Fibroblast of skin of right quadriceps (primary cell): ENCODE results near the gene UBR4.

Experiments used
- DNase-seq: peaks from one replicate; pipeline ENCODE4 v3.0.0-alpha.2; 2013

Gene UBR4

GRCh38 chr1:19049128-19049768 is 160.8 kb downstream of the UBR4 start:
- DNase-seq = no peak

DNA sequence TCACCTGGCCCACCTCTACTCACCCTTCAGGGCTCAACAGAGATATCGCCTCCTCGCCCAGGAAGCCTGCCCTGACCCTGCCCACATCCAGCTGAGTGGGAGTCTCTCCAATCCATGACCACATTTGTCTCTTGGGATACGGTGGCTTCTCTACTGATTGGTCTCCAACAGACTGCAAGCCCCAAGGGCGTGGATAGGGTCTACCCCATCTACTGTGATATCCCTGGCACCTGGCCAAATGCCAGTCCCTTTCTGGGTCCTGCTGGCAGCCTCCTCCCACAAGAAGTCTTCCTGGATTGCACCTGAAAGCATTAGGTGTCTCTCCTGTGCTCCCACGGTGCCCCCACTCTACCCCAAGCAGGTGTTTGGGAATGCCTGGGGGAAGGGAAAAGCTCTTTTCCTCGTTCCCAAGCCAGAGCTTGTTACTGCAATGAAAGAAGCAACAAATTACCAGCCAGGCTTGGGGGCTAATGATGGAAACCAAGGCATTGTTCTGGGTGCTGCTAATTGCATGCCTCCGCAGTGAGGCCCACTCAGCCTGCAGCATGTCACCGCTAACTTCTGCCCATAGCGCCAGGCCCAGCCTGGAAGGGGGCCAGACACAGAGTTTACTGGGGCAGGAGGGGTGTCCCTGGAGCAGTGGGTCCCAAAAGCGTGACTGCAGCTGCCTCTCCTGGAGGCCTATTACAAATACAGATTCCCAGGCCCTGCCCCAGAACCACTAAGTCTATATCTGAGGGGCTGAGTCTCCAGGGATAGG is 162.9 kb downstream of the UBR4 start:
- no peak for DNase-seq

DNA sequence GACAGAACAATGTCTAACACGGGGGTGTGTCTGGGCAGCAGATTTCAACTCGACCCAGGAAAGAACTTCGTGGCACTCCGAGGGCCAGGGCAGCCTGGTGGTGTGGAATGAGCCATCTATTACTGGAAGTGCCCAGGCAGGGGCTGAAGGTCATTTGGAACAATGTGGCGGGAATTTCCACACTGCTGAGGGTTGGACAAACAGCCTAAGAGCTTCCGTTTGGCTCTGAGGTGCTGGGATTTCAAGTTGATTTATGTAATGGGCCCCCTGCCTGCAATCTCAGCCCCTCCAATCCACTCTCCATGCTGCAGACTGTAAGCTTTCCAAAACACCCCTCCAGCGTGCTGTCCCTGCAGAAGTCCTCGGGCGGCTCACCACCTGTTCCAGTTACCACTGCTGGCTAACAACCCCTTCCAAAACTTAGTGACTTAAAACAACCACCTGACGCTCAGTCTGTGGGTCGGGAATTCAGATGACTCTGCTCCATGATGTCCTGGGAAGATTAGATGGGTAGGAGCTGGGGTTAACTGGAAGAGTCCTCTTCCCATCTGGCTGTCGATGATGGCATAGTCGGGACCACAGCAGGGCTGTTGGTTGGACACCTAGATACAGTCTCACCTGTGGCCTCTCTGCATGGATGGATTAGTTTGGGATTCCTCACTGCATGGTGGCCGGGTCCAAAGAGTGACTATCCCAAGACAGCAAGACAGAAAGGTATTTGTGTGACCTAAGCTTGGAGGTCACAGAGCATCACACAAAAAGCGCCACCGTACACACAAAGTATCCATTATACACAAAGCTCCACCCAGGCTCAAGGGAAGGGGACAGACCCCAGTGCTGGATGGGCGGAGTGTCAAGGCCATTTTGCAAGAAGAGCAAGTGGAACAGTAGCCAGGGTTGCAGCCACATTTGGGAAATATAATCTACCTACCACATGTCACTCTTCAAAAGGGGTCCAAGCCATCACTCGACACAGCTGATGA is 163.9 kb downstream of the UBR4 start:
- DNase-seq = no peak

- DNase-seq = peak; percentile 20
These were observed 164.9 kb downstream of the UBR4 start for GRCh38 chr1:19044975-19045831.

- DNase-seq = no peak
These were observed 165.6 kb downstream of the UBR4 start for GRCh38 chr1:19044471-19044870.

- DNase-seq = no peak
These were observed 166.3 kb downstream of the UBR4 start for GRCh38 chr1:19043579-19044443.

- no peak for DNase-seq
These were observed 167.1 kb downstream of the UBR4 start for GRCh38 chr1:19042675-19043578.

DNA sequence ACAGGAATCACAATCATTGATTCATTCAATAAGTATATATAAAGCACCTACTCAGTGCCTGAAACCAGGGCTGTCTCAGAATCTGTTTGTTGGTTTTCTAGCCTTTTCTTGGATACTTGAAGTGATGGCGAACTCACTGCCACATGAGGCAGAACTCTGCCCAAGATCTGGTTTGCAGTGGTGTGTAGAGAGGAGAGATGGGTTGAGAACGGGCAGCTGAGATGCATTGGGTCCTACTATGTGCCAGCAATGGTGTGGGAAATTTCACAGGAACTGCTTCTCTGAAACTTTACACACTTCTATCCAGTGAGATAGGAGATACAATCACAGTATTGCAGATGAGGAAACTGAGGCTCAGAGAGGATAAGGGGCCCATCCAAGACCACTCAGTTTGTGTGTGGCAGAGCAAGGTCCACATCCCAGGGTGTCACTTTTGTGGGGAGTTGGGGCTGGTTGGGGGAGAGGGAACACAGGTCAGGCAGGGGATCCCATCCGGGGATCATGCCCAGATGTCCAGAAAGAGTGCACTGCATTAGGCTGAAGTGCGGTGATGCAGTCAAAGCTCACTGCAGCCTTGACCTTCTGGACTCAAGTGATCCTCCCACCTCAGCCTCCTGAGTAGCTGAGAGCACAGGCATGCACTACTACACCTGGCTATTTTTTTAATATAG is 169.9 kb downstream of the UBR4 start:
- no peak for DNase-seq

GRCh38 chr1:19038732-19039131 is 171.3 kb downstream of the UBR4 start:
- DNase-seq = no peak

DNA sequence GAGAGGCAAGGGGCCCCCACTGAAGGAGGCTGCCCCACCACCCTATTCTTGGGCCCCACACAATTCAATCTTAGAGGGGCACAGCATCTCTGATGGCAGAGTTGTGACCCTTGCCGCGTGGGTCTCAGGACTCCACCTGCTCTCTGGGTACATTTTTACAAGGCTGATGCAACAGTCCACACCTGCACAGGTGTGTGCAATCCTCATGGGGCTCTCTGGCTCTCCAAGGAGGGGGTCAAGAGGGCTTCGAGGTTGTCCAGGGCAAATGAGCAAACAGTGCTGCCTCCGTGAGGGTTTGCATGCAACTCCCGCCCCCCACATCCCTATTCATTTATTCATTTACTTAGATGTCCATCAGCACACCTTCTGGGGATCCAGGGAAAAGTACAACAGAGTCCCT is 172.0 kb downstream of the UBR4 start:
- DNase-seq = no peak

- no peak for DNase-seq
These were observed 172.4 kb downstream of the UBR4 start for GRCh38 chr1:19037659-19038058.

- no peak for DNase-seq
These were observed 173.1 kb downstream of the UBR4 start for GRCh38 chr1:19036813-19037605.

DNA sequence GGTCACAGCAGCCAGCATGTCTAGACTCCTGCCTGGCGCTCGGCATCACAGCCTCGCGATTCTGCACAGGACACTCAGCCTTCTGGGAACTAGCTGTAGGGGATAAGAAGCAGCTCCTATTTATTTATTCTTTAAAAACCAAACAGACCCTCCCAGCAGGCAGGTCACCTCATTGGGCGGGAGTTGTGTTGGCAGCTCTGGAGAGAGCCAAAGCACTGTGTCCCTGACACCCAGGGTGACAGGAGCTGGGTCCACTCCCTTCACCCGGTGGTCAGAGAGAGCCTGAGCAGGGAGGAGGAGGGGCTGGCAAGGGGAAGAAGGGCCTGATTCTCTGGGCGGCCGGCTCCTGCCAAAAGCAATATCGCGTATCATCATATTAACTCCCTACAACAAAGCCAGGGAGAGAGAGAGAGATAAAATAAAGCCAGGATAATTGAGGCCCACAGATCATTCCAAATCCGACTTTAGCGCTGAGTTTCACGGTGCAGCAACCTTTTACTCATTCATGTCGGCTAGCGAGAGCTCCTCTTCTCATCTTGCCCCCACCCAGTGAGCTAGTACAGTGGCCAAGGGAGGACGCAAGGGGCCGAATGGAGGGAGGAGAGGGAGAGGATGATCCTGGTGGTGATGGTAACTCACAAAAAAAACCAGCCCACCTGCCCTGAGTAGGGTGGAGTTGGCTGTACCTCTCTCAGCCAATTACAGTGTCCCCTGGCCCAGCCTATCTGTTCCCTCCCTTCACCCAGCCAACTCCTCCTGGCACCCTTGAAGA is 173.8 kb downstream of the UBR4 start:
- no peak for DNase-seq

- no peak for DNase-seq
These were observed 174.6 kb downstream of the UBR4 start for GRCh38 chr1:19035377-19036040.

DNA sequence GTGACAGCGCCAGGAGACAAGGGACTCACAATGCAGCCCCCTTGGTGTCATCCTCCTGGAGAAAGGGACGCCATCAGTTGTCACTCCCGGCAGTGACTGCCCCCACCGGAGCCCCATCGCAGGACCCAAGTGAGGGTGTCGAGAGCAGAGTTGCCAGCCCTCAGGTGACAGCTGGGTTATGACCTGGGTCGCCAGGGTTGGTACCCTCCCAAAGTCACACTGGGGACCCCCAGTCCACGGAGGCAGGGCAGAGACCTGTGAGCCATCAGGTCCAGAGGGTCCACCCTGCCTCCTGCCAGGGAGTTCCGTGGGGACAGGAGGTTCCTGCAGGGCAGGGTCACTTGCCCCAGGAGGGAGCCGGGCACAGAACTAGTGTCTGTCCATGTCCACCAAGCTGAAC is 175.3 kb downstream of the UBR4 start:
- no peak for DNase-seq

- peak; percentile 67 for DNase-seq
These were observed 176.0 kb downstream of the UBR4 start for GRCh38 chr1:19033926-19034680.

DNA sequence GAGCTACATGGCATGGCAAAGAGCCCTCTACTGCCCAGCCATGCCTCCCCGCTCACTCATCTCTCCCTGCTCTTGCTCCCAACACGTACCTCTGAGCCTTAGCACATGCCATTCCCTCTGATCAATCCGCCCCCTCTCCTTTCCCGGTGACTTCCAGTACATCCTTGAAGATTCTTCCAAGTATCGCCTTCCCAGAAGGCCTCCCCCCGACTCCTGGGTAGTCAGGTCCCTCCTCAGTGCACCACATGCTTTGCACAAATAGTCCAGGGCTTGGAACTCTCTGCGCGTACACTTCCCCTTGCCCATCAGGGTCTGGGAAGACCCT is 176.6 kb downstream of the UBR4 start:
- no peak for DNase-seq
